ENCODE measurements around the gene NTRK2.

The NTRK2 gene

DNA sequence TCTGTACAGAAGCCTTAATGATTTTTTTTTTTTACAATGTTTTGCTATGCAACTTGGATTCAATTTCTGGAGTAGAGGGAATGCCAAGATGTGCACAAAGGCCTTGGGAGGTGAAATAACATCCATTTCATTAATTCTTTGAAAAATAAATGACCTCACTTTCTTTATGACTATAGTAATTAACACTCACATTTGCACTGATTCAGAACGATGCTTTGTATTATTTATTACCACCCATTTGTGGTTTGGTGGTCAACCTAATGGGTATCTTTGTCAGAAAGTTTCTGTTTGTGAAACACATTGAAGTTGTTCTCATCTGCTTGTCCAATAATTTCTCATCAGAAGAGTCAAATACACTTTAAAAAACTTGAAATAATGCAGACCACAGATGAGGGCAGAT, 169.3 kb downstream of the NTRK2 start:
- H3K4me3 ChIP-seq (ENCODE audit: low read length) = no peak overlapping the region
- TF ChIP-seq, protein P1, sequence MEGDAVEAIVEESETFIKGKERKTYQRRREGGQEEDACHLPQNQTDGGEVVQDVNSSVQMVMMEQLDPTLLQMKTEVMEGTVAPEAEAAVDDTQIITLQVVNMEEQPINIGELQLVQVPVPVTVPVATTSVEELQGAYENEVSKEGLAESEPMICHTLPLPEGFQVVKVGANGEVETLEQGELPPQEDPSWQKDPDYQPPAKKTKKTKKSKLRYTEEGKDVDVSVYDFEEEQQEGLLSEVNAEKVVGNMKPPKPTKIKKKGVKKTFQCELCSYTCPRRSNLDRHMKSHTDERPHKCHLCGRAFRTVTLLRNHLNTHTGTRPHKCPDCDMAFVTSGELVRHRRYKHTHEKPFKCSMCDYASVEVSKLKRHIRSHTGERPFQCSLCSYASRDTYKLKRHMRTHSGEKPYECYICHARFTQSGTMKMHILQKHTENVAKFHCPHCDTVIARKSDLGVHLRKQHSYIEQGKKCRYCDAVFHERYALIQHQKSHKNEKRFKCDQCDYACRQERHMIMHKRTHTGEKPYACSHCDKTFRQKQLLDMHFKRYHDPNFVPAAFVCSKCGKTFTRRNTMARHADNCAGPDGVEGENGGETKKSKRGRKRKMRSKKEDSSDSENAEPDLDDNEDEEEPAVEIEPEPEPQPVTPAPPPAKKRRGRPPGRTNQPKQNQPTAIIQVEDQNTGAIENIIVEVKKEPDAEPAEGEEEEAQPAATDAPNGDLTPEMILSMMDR (conservative IDR thresholded peaks at IDR 0.05; ENCODE audit: low read depth, low read length) = no peak
- no peak for DNase-seq (ENCODE audit: low read depth)

- no peak overlapping the region for H3K4me3 ChIP-seq (ENCODE audit: low read length)
- DNase-seq (ENCODE audit: low read depth) = peak; percentile 75
- TF ChIP-seq, protein P1 (conservative IDR thresholded peaks at IDR 0.05; ENCODE audit: low read depth, low read length) = no peak
Measured at GRCh38 chr9:84839541-84839940, 170.0 kb downstream of the NTRK2 start.

GRCh38 chr9:84841931-84842330, 172.4 kb downstream of the NTRK2 start:
- no peak overlapping the region for H3K4me3 ChIP-seq (ENCODE audit: low read length)
- TF ChIP-seq, protein P1 (conservative IDR thresholded peaks at IDR 0.05; ENCODE audit: low read depth, low read length) = no peak
- DNase-seq (ENCODE audit: low read depth) = peak; percentile 35

DNA sequence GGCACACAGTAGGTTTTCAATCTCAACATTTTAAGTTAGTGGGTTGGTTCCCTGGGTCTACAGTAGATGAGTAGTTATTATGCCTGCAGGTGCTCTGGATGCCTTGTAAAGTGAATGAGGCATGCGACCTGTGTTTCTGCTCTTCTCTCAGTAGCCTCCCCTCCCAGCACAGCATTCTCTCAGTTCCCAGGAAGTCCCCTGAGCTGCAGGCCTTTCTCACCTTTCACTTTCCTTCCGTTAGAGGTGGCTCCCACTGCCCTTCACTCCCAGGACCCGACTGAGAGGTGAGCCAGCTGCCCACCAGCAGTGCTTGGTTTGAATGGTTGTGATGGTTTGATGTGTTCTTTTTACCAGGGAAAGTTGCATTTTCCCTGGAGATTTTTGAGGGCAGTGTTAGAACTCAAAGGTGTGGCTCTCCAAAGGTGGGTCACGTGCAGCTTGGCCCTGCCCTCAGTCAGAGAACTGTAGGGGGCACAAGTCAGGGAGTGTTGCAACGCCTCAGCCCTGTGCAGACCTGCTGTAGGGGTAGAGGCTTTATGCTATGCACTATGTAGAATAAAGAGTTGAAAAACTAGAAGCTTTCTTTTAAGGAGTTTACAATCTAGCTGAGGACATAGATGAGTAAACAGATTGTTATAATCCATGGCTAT, 173.8 kb downstream of the NTRK2 start:
- TF ChIP-seq, protein P1 (conservative IDR thresholded peaks at IDR 0.05; ENCODE audit: low read depth, low read length) = no peak
- H3K4me3 ChIP-seq (ENCODE audit: low read length) = no peak overlapping the region
- no peak for DNase-seq (ENCODE audit: low read depth)

- TF ChIP-seq, protein P1 (conservative IDR thresholded peaks at IDR 0.05; ENCODE audit: low read depth, low read length) = no peak
Measured at GRCh38 chr9:84845956-84846900, 176.7 kb downstream of the NTRK2 start.

GRCh38 chr9:84846906-84847305, 177.4 kb downstream of the NTRK2 start:
- TF ChIP-seq, protein P1 (conservative IDR thresholded peaks at IDR 0.05; ENCODE audit: low read depth, low read length) = no peak

More at GRCh38 chr9:84845956-84846900, 176.7 kb downstream of the NTRK2 start:
- DNase-seq (ENCODE audit: low read depth) = no peak
- H3K4me3 ChIP-seq (ENCODE audit: low read length) = no peak overlapping the region

More at GRCh38 chr9:84846906-84847305, 177.4 kb downstream of the NTRK2 start:
- no peak for DNase-seq (ENCODE audit: low read depth)
- H3K4me3 ChIP-seq (ENCODE audit: low read length) = no peak overlapping the region
